Fibroblast of the aortic adventitia (primary cell): ENCODE data around the gene SEPTIN6. TPM values are rescaled to one million over a fixed set of nuclear protein-coding genes. Genes with fewer than 3 reads are reported as not detected.

Experiments used
- DNase-seq: peaks from one replicate; pipeline ENCODE4 v3.0.0-alpha.2; 2010; ENCODE audit warnings: low read depth
- H3K4me3 ChIP-seq: 2 replicates; pipeline ENCODE4 v1.5.1; 2011; ENCODE audit warnings: low read depth, mild to moderate bottlenecking, control low read depth, low read length, moderate library complexity
- small RNA-seq: library from RNA; depleted of rRNA; stranded (forward); fragments of <200 nt; gene quantifications from one replicate; pipeline ENCODE3, GENCODE V24; 2012
- total RNA-seq: library from RNA; depleted of rRNA; stranded (reverse); fragments of >200 nt; gene quantifications from 2 replicates; pipeline ENCODE4 v1.2.3, GENCODE V29; 2012; ENCODE audit warnings: low replicate concordance
- TF ChIP-seq, protein P1 (sequence below): IDR thresholded peaks from 2 replicates; pipeline ENCODE4 v1.5.1; 2011; ENCODE audit warnings: mild to moderate bottlenecking, low read length, control low read depth, inconsistent platforms; ENCODE audit not compliant: insufficient read depth

The SEPTIN6 gene
- total RNA-seq, 1 donor: 7.0 TPM

DNA sequence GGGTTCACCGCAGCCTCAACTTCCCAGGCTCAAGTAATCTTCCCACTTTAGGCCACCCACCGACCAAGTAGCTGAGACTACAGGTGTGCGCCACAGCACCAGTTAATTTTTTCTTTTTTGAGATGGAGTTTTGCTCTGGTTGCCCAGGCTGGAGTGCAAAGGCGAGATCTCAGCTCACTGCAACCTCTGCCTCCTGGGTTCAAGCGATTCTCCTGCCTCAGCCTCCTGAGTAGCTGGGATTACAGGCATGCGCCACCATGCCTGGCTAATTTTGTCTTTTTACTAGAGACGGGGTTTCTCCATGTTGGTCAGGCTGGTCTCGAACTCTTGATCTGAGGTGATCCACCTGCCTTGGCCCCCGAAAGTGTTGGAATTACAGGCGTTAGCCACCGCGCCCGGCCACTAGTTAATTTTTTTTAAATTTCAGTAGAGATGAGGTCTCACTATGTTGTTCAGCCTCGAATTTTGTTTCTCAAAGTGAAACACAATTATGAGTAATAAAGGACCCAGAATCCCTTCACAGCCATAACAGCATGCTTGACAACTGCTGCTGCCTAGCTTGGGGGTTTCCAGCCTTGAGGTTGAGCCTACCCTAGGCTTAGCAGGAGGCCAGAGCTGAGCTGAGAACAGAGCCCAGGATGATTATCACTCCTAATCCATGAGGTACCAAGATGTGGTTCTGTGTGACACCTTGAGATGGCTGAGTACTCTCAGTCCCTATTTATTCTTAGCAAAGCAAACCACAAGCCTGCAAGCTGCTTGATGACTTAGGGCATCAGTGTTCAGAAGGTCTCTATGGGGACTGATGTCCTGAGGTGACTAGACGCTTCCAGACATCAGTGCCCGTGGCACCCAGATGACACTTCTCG lies 45.2 kb downstream of the SEPTIN6 start:
- DNase-seq: no peak
- no peak overlapping the region for H3K4me3 ChIP-seq
- TF ChIP-seq, protein P1, sequence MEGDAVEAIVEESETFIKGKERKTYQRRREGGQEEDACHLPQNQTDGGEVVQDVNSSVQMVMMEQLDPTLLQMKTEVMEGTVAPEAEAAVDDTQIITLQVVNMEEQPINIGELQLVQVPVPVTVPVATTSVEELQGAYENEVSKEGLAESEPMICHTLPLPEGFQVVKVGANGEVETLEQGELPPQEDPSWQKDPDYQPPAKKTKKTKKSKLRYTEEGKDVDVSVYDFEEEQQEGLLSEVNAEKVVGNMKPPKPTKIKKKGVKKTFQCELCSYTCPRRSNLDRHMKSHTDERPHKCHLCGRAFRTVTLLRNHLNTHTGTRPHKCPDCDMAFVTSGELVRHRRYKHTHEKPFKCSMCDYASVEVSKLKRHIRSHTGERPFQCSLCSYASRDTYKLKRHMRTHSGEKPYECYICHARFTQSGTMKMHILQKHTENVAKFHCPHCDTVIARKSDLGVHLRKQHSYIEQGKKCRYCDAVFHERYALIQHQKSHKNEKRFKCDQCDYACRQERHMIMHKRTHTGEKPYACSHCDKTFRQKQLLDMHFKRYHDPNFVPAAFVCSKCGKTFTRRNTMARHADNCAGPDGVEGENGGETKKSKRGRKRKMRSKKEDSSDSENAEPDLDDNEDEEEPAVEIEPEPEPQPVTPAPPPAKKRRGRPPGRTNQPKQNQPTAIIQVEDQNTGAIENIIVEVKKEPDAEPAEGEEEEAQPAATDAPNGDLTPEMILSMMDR: no peak

- H3K4me3 ChIP-seq: no peak overlapping the region
- no peak for DNase-seq
- TF ChIP-seq, protein P1: no peak
Observed at GRCh38 chrX:119647089-119647488, 45.9 kb downstream of the SEPTIN6 start.

DNA sequence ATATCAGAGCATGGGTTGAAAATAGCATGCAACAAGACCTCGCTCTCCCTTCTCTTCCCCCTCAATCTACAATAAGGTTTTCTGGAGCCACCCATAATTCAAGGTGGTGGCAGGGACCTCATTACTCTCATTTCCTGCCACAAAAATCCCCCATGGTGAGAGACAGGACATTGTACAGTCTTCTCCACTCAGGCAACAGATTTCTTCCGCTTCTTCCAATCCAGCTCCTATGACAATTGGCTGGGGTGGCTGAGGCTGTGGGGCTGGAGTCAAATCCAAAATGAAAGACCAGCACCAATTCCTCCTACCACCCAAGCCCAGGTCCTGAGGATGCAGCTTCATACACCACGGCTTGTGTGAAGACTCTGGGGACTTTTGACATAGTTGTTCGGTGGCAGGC lies 46.5 kb downstream of the SEPTIN6 start:
- DNase-seq: no peak
- no peak overlapping the region for H3K4me3 ChIP-seq
- TF ChIP-seq, protein P1: no peak

DNA sequence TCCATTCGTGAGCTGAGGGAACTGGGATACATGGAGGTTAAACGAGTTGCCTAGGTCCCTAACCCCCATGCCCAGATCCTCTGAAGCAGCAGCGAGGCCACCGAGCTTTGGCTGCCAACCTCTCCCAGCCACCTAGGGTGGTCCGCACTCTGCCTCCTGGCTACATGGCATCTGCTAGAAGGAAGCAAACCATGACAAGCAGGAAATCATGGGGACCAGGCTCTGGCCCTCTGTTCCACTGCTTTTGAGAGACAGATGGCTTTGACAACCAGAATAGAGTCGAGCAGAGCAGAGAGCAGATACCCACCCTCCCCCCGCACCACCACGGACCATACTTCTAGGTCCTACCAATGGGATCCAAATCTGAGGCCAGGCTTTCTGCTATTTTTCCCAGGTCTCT lies 49.3 kb downstream of the SEPTIN6 start:
- DNase-seq: no peak
- TF ChIP-seq, protein P1: no peak
- no peak overlapping the region for H3K4me3 ChIP-seq

Small RNA genes within 50 kb of the gene (small RNA-seq; reads per million reads assigned to genes)
- gene MIR766: not detected

Other genes starting within 250 kb of the SEPTIN6 start
- gene SLC25A5, start 224.7 kb downstream of the SEPTIN6 start, total RNA-seq: 46.6 and 188 TPM in 2 replicates
- gene STEEP1, start 127.8 kb downstream of the SEPTIN6 start, total RNA-seq: 19.3 and 24.0 TPM in 2 replicates
- 25.3 and 50.5 TPM in 2 replicates for gene UBE2A, start 118.6 kb downstream of the SEPTIN6 start, total RNA-seq
- 5.2 and 6.2 TPM in 2 replicates for gene NKRF, start 86.7 kb downstream of the SEPTIN6 start, total RNA-seq
- gene SOWAHD, start 65.4 kb upstream of the SEPTIN6 start, total RNA-seq: not detected in 2 replicates
- gene RPL39, start 98.5 kb upstream of the SEPTIN6 start, total RNA-seq: 485 and 2,998 TPM in 2 replicates
- 2.1 and 7.5 TPM in 2 replicates for gene UPF3B, start 159.8 kb upstream of the SEPTIN6 start, total RNA-seq
- 10.0 and 11.7 TPM in 2 replicates for gene RNF113A, start 178.6 kb upstream of the SEPTIN6 start, total RNA-seq
- 63.3 and 111 TPM in 2 replicates for gene NDUFA1, start 178.7 kb upstream of the SEPTIN6 start, total RNA-seq
- gene AKAP14, start 202.7 kb upstream of the SEPTIN6 start, total RNA-seq: not detected in 2 replicates